WTC11 (cell line): ENCODE results near the gene CCDC8. TPM values are rescaled to one million over a fixed set of nuclear protein-coding genes. Genes with fewer than 3 reads are reported as not detected.

Source experiments
- ATAC-seq: fragments of 200-7000 bp; cut with Tn5 transposase; 2 replicates; pipeline ENCODE4 v1.10.0; 2021; ENCODE audit warnings: mild to moderate bottlenecking, moderate library complexity
- CTCF ChIA-PET: fragments of 300-600 bp; sonication (Branson Sonifier 250); formaldehyde crosslinking; loops from one replicate; lab custom pipeline; 2021; ENCODE audit warnings: antibody characterized with exemption; lab: Charles Lee
- POLR2A ChIA-PET: fragments of 350-600 bp; sonication (Branson Sonifier 250); formaldehyde crosslinking; loops from one replicate; lab custom pipeline; 2021; ENCODE audit warnings: antibody characterized with exemption; lab: Charles Lee
- DNase-seq: peaks from one replicate; pipeline ENCODE4 v3.0.0; 2021; ENCODE audit warnings: low spot score
- H3K27ac Mint-ChIP-seq: 2 replicates; pipeline ENCODE4 v1.8.0; 2021; ENCODE audit warnings: mixed read lengths
- H3K27me3 Mint-ChIP-seq: 2 replicates; pipeline ENCODE4 v1.8.0; 2021; ENCODE audit warnings: low read depth, mild to moderate bottlenecking, moderate library complexity, mixed read lengths
- H3K36me3 Mint-ChIP-seq: 2 replicates; pipeline ENCODE4 v1.8.0; 2021; ENCODE audit warnings: mixed read lengths
- H3K4me1 Mint-ChIP-seq: 2 replicates; pipeline ENCODE4 v1.8.0; 2022; ENCODE audit warnings: mixed read lengths
- H3K4me3 Mint-ChIP-seq: 2 replicates; pipeline ENCODE4 v1.8.0; 2021; ENCODE audit warnings: mild to moderate bottlenecking, moderate library complexity, mixed read lengths
- H3K9me3 Mint-ChIP-seq: 2 replicates; pipeline ENCODE4 v1.8.0; 2021; ENCODE audit warnings: mixed read lengths
- ATF1 ChIP-seq: sonication (generic); formaldehyde crosslinking; IDR thresholded peaks from 2 replicates; pipeline ENCODE4 v1.8.1; 2023; ENCODE audit warnings: mild to moderate bottlenecking, moderate library complexity, missing genetic modification reagents
- CREM ChIP-seq: sonication (generic); formaldehyde crosslinking; IDR thresholded peaks from 2 replicates; pipeline ENCODE4 v1.8.1; 2022; ENCODE audit warnings: mild to moderate bottlenecking, missing genetic modification reagents, moderate library complexity
- FOXK1 ChIP-seq: sonication (generic); formaldehyde crosslinking; IDR thresholded peaks from 2 replicates; pipeline ENCODE4 v1.8.0; 2022; ENCODE audit warnings: mild to moderate bottlenecking, moderate library complexity, missing genetic modification reagents
- MXD4 ChIP-seq: fragments of 250-450 bp; sonication (Bioruptor Pico); IDR thresholded peaks from 2 replicates; pipeline ENCODE4 v1.8.0; 2021; ENCODE audit warnings: mild to moderate bottlenecking, moderate library complexity, borderline replicate concordance
- MYBL2 ChIP-seq: sonication (generic); formaldehyde crosslinking; IDR thresholded peaks from 2 replicates; pipeline ENCODE4 v1.8.1; 2023; ENCODE audit warnings: mild to moderate bottlenecking, moderate library complexity, missing genetic modification reagents
- SMAD4 ChIP-seq: sonication (generic); formaldehyde crosslinking; IDR thresholded peaks from 2 replicates; pipeline ENCODE4 v1.8.0; 2022; ENCODE audit warnings: mild to moderate bottlenecking, missing genetic modification reagents
- SP1 ChIP-seq: sonication (generic); formaldehyde crosslinking; conservative IDR thresholded peaks from 2 replicates; pipeline ENCODE4 v1.8.1; 2022; ENCODE audit warnings: missing genetic modification reagents
- ZNF121 ChIP-seq: sonication (generic); formaldehyde crosslinking; IDR thresholded peaks from 2 replicates; pipeline ENCODE4 v1.8.0; 2023; ENCODE audit warnings: missing genetic modification reagents
- ZNF396 ChIP-seq: fragments of 250-450 bp; sonication (Bioruptor Pico); IDR thresholded peaks from 2 replicates; pipeline ENCODE4 v1.8.0; 2021; ENCODE audit warnings: mild to moderate bottlenecking, moderate library complexity, borderline replicate concordance
- ZNF671 ChIP-seq: fragments of 250-450 bp; sonication (Bioruptor Pico); IDR thresholded peaks from 2 replicates; pipeline ENCODE4 v1.8.0; 2021; ENCODE audit warnings: mild to moderate bottlenecking
- total RNA-seq: library from RNA; stranded (reverse); gene quantifications from 3 replicates; pipeline ENCODE4 v1.2.3, GENCODE V29; 2021
- TF ChIP-seq, protein P1 (sequence below): sonication (generic); formaldehyde crosslinking; IDR thresholded peaks from 2 replicates; pipeline ENCODE4 v1.8.1; 2022; ENCODE audit warnings: low read depth, missing genetic modification reagents, borderline replicate concordance
- TF ChIP-seq, protein P2 (sequence below): fragments of 250-450 bp; sonication (Bioruptor Pico); IDR thresholded peaks from 2 replicates; pipeline ENCODE4 v1.9.0; 2021; ENCODE audit warnings: mild to moderate bottlenecking
- TF ChIP-seq, protein P3 (sequence below): sonication (generic); formaldehyde crosslinking; IDR thresholded peaks from 2 replicates; pipeline ENCODE4 v1.8.0; 2023; ENCODE audit warnings: missing genetic modification reagents, mild to moderate bottlenecking, borderline replicate concordance
- TF ChIP-seq, protein P4 (sequence below): fragments of 250-450 bp; sonication (Bioruptor Pico); IDR thresholded peaks from 2 replicates; pipeline ENCODE4 v2.1.2; 2022; ENCODE audit warnings: mild to moderate bottlenecking, moderate library complexity

CCDC8 gene
- total RNA-seq, 1 experiment from 2014 or later = 25.7 TPM

DNA sequence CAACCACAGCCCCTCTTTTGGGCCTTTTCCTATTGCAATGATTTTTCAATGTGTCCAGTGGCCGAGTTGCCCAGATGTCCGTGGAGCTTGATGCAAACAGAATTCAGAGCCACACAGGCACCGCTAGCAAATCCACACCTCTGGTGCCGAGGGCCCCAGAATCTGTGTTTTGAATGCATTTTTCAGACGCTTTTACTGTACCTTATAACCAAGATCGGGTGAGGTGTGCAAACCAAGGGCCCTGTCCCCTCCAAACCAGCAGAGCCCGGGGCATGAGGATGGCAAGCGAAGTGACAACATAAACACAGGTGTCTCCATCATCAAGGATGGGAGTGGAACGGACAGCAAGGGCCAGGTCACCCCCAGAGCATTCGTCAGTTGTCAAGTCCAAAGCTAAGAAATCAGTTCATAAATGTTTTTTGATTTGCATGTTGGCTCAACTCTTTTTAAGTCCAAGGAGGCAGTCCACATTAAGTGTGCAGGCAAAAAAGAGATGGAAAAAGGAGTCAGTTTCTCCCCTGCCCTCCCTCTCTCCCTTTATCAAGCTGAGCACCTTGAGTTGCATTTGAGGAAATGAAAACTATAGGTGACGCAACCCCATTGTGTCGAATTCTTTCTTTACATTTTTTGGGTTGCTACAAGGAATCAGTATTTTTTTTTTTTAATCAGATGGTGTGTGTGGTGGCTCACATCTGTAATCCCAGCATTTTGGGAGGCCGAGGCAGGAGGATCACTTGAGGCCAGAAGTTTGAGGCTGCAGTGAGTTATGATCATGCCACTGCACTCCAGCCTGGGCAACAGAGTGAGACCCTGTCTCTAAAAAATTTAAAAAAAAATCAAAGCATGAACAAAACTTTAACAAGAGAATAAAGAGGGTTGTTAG lies 2.9 kb downstream of the CCDC8 start:
- peaks cover 13% of the 10 kb centered on the region for H3K36me3 Mint-ChIP-seq

More for the DNA sequence above, 2.9 kb downstream of the CCDC8 start:
- Mint-ChIP-seq H3K9me3 (no peaks in the 10 kb centered on the region), H3K4me1 (peaks cover 65% of the 10 kb centered on the region), H3K4me3 (peak overlapping the region; percentile 95), H3K27ac (peak overlapping the region; percentile 73; the same call in 1 of the 2 replicates), H3K27me3 (peaks cover 22% of the 10 kb centered on the region)
- no peak for ATAC-seq
- TF ChIP-seq, protein P1, sequence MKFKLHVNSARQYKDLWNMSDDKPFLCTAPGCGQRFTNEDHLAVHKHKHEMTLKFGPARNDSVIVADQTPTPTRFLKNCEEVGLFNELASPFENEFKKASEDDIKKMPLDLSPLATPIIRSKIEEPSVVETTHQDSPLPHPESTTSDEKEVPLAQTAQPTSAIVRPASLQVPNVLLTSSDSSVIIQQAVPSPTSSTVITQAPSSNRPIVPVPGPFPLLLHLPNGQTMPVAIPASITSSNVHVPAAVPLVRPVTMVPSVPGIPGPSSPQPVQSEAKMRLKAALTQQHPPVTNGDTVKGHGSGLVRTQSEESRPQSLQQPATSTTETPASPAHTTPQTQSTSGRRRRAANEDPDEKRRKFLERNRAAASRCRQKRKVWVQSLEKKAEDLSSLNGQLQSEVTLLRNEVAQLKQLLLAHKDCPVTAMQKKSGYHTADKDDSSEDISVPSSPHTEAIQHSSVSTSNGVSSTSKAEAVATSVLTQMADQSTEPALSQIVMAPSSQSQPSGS (CRISPR knock-in tag) = no peak
- TF ChIP-seq MYBL2 (CRISPR knock-in tag) (no peak), ATF1 (no peak), CREM (CRISPR knock-in tag) (no peak), SMAD4 (CRISPR knock-in tag) (no peak), SP1 (CRISPR knock-in tag) (no peak), ZNF671 (CRISPR knock-in tag) (no peak), ZNF121 (CRISPR knock-in tag) (no peak), MXD4 (CRISPR knock-in tag) (no peak), FOXK1 (CRISPR knock-in tag) (no peak), ZNF396 (CRISPR knock-in tag) (no peak)
- TF ChIP-seq, protein P2, sequence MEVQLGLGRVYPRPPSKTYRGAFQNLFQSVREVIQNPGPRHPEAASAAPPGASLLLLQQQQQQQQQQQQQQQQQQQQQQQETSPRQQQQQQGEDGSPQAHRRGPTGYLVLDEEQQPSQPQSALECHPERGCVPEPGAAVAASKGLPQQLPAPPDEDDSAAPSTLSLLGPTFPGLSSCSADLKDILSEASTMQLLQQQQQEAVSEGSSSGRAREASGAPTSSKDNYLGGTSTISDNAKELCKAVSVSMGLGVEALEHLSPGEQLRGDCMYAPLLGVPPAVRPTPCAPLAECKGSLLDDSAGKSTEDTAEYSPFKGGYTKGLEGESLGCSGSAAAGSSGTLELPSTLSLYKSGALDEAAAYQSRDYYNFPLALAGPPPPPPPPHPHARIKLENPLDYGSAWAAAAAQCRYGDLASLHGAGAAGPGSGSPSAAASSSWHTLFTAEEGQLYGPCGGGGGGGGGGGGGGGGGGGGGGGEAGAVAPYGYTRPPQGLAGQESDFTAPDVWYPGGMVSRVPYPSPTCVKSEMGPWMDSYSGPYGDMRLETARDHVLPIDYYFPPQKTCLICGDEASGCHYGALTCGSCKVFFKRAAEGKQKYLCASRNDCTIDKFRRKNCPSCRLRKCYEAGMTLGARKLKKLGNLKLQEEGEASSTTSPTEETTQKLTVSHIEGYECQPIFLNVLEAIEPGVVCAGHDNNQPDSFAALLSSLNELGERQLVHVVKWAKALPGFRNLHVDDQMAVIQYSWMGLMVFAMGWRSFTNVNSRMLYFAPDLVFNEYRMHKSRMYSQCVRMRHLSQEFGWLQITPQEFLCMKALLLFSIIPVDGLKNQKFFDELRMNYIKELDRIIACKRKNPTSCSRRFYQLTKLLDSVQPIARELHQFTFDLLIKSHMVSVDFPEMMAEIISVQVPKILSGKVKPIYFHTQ (CRISPR knock-in tag) = no peak
- TF ChIP-seq, protein P3, sequence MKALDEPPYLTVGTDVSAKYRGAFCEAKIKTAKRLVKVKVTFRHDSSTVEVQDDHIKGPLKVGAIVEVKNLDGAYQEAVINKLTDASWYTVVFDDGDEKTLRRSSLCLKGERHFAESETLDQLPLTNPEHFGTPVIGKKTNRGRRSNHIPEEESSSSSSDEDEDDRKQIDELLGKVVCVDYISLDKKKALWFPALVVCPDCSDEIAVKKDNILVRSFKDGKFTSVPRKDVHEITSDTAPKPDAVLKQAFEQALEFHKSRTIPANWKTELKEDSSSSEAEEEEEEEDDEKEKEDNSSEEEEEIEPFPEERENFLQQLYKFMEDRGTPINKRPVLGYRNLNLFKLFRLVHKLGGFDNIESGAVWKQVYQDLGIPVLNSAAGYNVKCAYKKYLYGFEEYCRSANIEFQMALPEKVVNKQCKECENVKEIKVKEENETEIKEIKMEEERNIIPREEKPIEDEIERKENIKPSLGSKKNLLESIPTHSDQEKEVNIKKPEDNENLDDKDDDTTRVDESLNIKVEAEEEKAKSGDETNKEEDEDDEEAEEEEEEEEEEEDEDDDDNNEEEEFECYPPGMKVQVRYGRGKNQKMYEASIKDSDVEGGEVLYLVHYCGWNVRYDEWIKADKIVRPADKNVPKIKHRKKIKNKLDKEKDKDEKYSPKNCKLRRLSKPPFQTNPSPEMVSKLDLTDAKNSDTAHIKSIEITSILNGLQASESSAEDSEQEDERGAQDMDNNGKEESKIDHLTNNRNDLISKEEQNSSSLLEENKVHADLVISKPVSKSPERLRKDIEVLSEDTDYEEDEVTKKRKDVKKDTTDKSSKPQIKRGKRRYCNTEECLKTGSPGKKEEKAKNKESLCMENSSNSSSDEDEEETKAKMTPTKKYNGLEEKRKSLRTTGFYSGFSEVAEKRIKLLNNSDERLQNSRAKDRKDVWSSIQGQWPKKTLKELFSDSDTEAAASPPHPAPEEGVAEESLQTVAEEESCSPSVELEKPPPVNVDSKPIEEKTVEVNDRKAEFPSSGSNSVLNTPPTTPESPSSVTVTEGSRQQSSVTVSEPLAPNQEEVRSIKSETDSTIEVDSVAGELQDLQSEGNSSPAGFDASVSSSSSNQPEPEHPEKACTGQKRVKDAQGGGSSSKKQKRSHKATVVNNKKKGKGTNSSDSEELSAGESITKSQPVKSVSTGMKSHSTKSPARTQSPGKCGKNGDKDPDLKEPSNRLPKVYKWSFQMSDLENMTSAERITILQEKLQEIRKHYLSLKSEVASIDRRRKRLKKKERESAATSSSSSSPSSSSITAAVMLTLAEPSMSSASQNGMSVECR (CRISPR knock-in tag) = no peak
- TF ChIP-seq, protein P4, sequence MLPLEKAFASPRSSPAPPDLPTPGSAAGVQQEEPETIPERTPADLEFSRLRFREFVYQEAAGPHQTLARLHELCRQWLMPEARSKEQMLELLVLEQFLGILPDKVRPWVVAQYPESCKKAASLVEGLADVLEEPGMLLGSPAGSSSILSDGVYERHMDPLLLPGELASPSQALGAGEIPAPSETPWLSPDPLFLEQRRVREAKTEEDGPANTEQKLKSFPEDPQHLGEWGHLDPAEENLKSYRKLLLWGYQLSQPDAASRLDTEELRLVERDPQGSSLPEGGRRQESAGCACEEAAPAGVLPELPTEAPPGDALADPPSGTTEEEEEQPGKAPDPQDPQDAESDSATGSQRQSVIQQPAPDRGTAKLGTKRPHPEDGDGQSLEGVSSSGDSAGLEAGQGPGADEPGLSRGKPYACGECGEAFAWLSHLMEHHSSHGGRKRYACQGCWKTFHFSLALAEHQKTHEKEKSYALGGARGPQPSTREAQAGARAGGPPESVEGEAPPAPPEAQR (CRISPR knock-in tag) = no peak
- ChIA-PET POLR2A (interaction anchor here (0.5 to 0.7 kb wide), 2 partner anchors 11 to 189 kb away, joined by 3 to 10 read pairs; no protein-coding TSS in a partner anchor), CTCF (interaction anchor here (0.6 to 1.5 kb wide), 2 partner anchors 21 to 35 kb away, joined by 4 to 6 read pairs; no protein-coding TSS in a partner anchor)
- DNase-seq = no peak
